Activated T-cell treated with anti-CD3 and anti-CD28 coated beads for 4 hours (primary cell): ENCODE measurements around the gene UNC93B1.

Experiments
- DNase-seq: peaks from one replicate; pipeline ENCODE4 v3.0.0-alpha.2; 2020

The UNC93B1 gene

GRCh38 chr11:68020575-68020974 lies 16.7 kb upstream of the UNC93B1 start:
- no peak for DNase-seq

- no peak for DNase-seq
Observed at GRCh38 chr11:68019486-68019885, 15.6 kb upstream of the UNC93B1 start.

GRCh38 chr11:68018730-68019190 lies 14.9 kb upstream of the UNC93B1 start:
- DNase-seq: no peak

DNA sequence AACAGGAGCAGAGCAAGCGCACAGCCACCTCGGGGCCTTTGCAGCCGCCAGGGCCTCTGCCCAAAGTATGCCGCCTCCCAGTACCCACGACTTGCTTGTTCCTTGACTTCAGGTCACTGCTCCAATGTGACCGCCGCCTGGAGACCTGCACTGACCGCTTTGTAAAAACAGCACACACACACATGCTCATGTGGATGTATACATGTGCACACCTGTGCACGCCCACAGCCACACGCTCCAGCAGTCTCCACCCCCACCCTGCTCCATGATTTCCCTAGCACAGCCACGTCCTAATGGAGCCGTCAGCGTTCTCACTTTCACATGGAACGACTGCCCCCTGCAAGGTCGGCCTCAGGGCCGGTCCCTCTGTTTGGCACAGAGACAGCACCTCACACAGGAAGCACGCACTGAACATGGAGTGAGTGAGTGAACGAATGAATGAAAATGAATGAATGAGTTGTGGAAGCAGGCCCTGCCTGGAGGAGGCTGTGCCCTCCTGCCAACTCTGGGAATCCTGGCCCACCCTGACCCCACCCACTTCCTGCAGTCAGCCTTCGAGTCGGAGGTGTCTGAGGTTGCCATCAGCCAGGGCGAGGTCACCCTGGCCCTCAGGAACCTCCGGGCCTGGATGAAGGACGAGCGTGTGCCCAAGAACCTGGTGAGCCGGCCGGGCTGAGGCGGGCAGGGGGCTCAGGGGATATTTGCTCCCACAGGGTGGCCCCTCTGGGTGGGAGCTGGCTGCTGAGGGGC lies 14.3 kb upstream of the UNC93B1 start:
- DNase-seq: no peak

DNA sequence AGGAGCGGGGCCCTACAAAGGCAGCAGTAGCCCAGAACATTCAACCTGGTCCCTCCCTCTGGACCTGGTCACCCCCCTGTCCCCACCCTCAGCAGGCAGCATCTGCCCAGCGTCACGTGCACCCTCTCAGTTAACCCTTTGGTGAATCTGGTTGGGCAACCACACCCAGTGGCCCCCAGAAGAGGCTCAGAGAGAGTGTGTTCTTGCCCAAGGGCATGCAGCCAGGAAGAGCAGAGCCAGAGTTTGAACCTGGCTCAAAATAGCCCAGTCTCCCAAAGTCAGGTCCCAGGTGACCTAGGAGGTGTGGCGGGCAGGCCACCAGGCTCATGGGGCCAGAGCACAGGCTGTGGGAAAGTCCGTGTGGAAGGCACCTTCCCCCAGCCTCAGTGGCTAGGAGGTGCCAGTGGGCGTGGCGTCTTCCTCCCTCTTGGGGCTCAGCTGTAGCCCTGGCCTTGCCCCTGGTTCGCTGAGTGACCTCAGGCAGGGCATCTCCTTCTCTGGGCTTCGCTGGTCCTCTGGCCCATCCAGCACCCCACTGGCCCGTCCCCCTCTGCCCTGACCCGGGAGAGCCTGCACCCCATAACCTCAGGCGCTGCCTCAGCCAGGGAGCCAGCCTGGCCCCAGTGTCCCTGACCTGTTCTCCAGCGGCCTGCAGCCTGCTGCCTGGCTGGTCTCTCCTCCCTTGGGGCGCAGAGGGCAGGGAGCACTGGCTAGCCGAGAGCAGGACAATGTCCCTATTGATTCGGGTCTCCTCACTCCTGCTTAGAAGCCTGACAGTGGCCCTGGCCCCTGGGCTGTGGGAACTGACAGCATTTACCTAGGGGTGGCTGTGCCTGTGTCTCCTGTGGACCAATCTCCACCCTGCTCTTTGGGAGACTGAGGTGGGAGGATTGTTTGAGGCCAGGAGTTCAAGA lies 13.3 kb upstream of the UNC93B1 start:
- DNase-seq: no peak

DNA sequence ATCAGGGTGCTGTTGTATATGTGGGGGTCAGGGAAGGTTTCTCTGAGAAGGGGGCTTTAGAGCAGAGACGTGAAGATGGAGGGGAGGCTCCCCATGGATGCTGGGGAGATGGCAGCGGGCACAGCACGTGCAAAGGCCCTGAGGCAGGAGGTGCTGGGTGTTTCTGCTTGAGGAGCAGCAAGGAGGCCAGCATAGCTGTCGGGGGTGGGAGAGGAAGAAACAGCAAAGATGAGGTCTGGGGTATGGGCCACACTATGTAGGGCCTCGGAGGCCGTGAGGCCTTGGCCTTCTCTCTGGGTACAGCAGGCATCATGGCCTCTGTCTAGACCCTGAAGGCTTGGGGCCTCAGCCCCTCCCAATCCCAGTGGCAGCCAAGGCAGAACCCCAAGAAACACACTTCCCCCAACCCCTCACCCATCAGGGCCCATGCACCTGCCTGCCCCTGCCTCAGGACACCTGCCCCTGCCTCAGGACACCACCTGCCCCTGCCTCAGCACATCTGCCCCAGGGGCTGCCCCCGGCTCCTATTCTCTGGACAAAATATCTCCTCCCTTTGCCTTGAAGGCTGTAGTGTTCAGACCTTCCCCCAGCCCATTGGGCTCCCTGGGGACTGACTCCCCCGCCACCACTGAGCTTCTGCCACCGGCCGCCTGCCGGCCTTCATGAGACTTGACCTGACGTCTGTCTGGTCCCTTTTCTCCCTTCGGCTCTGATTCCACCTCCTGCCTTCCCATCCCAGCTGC lies 12.4 kb upstream of the UNC93B1 start:
- no peak for DNase-seq

DNA sequence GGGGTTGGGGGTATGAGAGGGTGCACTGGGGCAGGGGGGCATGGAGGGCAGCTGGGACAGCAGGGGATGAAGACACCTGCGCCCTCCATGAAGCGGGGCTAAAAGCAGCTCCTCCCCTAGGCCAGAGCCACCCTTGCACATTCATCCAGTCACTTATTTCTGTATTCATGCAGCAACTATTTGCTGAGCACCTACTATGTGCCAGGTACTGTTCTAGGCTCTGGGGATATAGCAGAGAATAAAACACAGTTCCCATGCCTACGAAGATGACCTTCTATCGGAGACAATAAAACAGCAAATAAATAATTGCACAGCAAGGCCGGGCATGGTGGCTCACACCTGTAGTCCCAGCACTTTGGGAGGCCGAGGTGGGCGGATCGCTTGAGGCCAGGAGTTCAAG lies 11.6 kb upstream of the UNC93B1 start:
- DNase-seq: no peak

DNA sequence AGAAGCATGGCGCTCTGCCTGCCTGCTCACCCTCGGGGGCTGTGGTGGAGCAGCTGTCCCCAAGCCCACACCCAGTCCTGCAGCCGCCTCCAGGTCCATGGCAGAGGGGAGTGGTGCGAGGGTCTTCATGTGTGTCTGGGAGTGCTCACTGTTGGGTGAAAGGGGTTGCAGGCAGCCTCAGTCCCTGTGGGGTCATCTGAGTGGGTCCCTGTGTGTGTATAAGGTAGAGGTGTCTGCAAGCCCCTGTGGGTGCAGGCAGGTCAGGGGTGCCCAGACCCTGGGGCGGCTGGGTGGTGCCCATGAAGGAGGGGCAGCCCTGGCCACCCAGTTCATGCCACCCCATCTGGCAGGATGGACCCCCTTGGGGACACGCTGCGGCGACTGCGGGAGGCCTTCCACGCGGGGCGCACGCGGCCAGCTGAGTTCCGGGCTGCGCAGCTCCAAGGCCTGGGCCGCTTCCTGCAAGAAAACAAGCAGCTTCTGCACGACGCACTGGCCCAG lies 11.1 kb upstream of the UNC93B1 start:
- DNase-seq: no peak

DNA sequence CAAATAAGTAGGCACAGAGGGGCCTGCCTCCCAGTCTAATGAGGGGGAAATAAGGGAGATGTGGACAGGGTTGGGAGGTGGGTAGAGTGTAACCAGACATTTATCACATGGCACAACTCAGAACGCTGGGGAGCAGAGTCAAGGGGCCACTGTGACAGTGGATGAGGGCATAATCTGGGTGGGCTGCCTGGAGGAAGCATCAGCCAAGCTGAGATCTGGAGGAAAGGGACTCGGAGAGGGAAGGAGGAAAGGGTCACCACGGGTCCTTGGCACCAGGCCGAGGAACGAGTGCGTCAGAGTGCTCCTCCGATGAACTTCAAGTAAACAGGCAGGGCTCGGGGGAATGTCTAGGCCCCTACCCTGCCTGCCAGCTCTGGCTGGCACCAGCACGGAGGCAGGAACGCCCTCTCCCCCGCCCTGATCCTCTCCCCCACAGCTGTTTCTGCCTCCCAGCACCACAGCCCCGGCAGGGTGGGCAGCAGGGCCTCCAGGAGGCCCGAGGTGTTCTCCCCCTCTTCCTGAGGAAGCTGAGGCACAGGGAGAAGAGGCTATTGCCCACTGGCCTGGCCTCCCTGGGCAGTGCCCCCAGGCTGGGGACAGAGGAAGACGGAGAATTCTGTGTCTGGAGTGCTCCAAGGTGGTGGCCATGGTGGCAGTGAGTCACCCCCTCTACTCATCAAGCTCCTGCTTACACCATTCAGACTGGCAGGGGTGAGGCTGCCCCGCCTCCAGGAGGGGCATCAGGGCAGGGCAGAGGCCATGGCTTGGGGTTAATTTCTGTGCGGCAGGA lies 10.5 kb upstream of the UNC93B1 start:
- DNase-seq: no peak

GRCh38 chr11:68013611-68014156 lies 9.8 kb upstream of the UNC93B1 start:
- no peak for DNase-seq

DNA sequence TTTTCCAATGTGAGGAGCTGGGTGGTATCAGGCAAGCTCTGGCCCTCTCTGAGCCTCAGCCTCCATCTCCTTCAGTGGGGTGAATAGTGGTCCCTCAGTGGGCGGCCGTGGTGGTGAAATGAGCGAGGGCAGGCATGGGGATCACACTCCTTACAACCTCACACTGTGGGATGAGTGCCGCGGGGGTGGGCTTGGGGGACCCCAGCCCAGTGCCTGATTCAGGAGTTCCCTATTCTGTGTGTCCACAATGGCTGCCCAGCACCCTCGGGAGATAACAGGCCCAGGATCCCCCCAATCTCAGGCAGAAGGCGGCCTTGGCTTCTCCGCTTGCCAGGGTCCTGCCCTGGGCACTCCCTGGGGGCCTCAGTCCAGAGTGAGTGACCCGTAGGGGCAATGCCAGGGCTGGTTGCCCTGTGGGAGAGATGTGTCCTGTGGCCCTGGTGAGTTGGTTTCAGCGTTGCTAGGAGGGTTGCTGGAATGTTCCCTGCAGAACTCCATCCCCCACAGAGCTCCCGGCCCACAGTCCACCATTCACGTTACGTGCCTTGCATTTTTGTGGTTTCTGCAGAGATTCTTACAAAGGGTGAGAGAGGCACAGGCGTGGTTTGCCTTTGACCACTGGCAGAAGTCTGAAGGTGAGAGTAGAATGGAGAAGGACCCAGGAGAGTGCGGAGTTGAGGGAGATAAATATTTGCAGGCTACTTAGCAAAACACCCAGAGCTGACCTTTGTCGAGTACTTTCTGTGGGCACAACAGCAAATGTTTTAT lies 9.1 kb upstream of the UNC93B1 start:
- DNase-seq: no peak

DNA sequence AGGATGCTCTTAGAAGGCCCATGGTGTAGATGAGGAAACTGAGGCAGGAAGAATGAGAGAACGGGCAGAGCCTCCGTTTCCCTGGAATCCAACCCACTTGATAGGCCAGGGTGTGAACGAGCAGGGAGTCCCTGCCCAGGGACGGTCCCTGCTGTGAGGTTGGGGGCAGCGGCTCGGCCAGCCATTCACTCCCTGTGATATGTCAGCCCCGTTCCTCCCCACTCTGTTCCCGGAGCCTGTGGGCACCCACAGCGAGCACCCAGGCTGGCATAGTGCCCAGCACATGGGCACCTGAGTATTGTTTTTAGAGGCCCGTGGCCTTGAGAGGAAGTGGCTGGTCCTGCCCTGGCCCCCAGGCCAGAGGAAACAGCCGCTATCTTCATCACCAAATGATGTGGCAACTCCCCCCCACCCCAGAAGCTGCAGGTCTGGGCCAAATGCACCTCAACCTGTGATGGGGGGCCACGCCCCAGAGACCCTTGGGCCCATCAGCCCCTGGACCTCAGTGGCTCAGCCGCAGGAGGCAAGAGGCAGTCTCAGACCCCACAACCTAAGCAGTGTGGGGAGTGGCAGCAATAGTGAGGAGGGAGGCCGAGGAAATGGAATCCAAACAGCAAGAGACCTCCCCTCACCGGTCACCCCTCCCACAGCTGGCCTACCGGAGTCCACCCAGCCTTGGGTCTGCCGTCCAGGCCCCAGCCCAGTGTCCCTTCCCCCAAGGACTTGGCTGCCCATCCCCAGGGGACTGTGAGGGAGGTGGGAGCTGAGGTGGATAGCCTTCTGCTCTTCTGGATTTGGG lies 8.3 kb upstream of the UNC93B1 start:
- DNase-seq: no peak

- DNase-seq: no peak
Observed at GRCh38 chr11:68011051-68011943, 7.4 kb upstream of the UNC93B1 start.

DNA sequence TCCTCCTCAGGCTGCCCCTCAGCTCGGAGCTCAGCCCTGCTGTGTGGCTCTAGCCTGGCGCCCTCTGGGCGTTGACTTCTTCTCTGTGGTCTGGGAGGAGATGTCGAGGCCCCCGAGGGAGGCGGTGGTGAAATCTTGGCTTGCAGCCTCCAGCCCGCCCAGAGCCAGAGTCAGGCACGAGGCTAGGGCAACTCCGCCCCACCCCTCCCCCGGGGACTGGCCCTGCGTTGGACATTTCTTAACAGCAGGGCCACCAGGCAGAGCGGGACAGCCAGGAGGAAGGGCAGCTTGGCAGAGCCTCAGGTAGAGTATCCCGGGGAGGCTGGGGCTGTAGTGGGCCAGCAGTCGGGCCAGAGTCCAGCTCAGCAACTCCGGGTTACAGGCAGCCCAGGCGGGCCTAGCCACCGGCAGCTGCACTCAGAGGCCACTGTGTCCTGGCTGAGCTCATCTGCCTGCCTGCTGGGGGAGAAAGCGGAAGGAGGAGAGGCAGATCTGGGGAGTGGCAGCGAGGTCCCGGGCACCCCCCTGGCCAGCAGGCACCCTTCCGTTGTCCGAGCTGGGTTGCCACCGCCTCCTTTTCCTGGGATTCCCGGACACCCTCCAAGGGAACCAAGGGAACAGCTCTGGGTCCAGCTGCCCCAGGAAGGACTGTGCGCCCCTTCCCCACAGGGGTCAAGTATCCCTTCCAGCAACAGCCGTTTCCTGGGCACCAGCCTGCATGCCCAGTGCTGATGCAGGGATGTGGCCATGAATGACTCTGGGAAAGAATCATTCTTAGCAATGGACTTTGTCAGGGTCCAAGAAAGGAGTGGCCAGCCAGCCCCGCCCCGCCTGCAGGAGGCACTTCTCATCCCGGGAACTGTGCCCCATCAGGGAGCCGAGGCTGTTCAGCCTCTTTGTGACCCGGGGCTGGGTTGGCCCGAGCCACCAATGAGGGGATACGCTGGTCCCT lies 6.5 kb upstream of the UNC93B1 start, which contains the start of gene ALDH3B1:
Gene ALDH3B1 (plus strand): TSS at position 238 of the 952 bp plus-strand sequence. CDS start 4,971 bp downstream, outside the sequence.
- DNase-seq: no peak

DNA sequence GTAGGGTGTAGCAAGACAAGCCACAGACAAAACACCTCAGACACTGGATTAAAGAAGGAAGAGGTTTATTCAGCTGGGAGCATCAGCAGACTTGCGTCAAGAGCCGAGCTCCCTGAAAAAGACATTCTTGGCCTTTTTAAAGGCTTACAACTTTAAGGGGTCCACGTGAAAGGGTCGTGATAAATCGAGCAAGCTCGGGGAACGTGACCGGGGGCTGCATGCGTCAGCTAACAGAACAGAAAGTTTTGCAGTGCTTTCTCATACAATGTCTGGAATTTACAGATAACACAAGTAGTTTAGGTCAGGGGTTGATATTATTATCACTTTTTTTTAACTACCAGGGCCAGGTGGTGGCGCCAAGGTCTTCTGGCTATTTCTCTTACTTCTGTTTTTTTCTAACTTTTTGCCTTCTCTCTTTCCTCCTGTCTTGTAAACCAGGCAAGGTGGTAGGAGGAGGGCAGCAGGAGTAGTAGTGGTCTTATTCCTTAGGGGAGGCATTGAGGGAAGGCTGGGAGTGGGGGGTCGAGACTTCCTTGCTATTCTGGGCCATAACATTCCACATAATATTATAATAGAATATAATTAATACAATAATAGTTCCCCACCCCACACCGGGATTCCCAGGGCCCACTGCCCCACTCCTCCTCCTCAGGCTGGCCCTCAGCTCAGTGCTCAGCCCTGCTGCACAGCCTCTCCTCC lies 5.6 kb upstream of the UNC93B1 start:
- DNase-seq: no peak

GRCh38 chr11:68008381-68009337 lies 4.8 kb upstream of the UNC93B1 start:
- no peak for DNase-seq
